ENCODE data around the gene ARHGAP27. TPM values are rescaled to one million over a fixed set of nuclear protein-coding genes. Genes with fewer than 3 reads are reported as not detected.

Gene ARHGAP27
- total RNA-seq, 1 donor from 2014 or later = 1.0 TPM

DNA sequence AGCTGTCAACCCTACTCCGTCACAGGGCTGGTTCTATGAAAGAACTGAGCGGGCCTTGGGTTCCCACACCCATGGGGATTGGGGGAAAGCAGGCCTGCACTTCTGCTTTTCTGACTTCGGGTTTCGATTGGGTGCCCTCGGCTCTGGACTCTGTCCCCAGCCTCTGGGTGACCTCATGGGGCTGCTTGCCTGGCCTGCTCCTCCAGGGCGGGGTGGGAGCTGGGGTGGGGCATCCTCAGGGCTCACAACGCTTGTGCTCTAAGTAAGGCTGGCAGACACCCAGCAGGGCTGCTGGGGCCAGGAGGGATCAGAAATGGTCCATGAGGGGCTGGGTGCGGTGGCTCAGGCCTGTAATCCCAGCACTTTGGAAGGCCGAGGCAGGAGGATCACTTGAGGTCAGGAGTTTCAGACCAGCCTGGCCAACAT, 19.2 kb downstream of the ARHGAP27 start:
- Histone ChIP-seq H3K4me1 (peaks cover 6% of the 10 kb centered on the region), H3K36me3 (no peaks in the 10 kb centered on the region), H3K27me3 (no peaks in the 10 kb centered on the region), H3K4me3 (no peak overlapping the region), H3K4me2 (no peak overlapping the region), H3F3A (ENCODE audit: low read depth) (no peaks in the 10 kb centered on the region), H2AFZ (replicated peaks) (no peak overlapping the region), H3K9ac (no peak overlapping the region), H4K20me1 (ENCODE audit: low read depth) (no peaks in the 10 kb centered on the region), H3K79me2 (ENCODE audit: low read depth) (no peaks in the 10 kb centered on the region), H3K9me3 (ENCODE audit: low read depth) (no peaks in the 10 kb centered on the region), H3K27ac (no peak overlapping the region)
- H3K9me3 Mint-ChIP-seq = no peaks in the 10 kb centered on the region
- TF ChIP-seq, protein P1, sequence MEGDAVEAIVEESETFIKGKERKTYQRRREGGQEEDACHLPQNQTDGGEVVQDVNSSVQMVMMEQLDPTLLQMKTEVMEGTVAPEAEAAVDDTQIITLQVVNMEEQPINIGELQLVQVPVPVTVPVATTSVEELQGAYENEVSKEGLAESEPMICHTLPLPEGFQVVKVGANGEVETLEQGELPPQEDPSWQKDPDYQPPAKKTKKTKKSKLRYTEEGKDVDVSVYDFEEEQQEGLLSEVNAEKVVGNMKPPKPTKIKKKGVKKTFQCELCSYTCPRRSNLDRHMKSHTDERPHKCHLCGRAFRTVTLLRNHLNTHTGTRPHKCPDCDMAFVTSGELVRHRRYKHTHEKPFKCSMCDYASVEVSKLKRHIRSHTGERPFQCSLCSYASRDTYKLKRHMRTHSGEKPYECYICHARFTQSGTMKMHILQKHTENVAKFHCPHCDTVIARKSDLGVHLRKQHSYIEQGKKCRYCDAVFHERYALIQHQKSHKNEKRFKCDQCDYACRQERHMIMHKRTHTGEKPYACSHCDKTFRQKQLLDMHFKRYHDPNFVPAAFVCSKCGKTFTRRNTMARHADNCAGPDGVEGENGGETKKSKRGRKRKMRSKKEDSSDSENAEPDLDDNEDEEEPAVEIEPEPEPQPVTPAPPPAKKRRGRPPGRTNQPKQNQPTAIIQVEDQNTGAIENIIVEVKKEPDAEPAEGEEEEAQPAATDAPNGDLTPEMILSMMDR (IDR thresholded peaks at IDR 0.05) = no peak
- TF ChIP-seq EZH2 (IDR thresholded peaks at IDR 0.05) = no peak
- H3K36me3 Mint-ChIP-seq = no peaks in the 10 kb centered on the region
- no peak for DNase-seq (ENCODE audit: low spot score)
- no peak overlapping the region for H3K4me3 Mint-ChIP-seq
- no peak overlapping the region for H3K27ac Mint-ChIP-seq
- H3K27me3 Mint-ChIP-seq (ENCODE audit: insufficient read depth, low read depth) = peaks cover 7% of the 10 kb centered on the region
- H3K4me1 Mint-ChIP-seq = peaks cover 19% of the 10 kb centered on the region

- Mint-ChIP-seq H3K36me3 (no peaks in the 10 kb centered on the region), H3K4me1 (peaks cover 23% of the 10 kb centered on the region), H3K4me3 (no peak overlapping the region), H3K27me3 (ENCODE audit: insufficient read depth, low read depth) (peaks cover 7% of the 10 kb centered on the region), H3K9me3 (no peaks in the 10 kb centered on the region), H3K27ac (peak overlapping the region; percentile 90)
- H3K36me3 ChIP-seq = no peaks in the 10 kb centered on the region
- H3K4me3 ChIP-seq = no peak overlapping the region
- no peaks in the 10 kb centered on the region for H3F3A ChIP-seq (ENCODE audit: low read depth)
- H2AFZ ChIP-seq (replicated peaks) = no peak overlapping the region
- H4K20me1 ChIP-seq (ENCODE audit: low read depth) = no peaks in the 10 kb centered on the region
- H3K9me3 ChIP-seq (ENCODE audit: low read depth) = no peaks in the 10 kb centered on the region
- no peaks in the 10 kb centered on the region for H3K27me3 ChIP-seq
- H3K27ac ChIP-seq = no peak overlapping the region
- H3K4me2 ChIP-seq = no peak overlapping the region
- H3K4me1 ChIP-seq = peaks cover 7% of the 10 kb centered on the region
- no peak for TF ChIP-seq EZH2 (IDR thresholded peaks at IDR 0.05)
- TF ChIP-seq EZH2phosphoT487 (IDR thresholded peaks at IDR 0.05) = no peak
- TF ChIP-seq, protein P1 (IDR thresholded peaks at IDR 0.05) = no peak
- H3K79me2 ChIP-seq (ENCODE audit: low read depth) = no peaks in the 10 kb centered on the region
- no peak for DNase-seq (ENCODE audit: low spot score)
- no peak overlapping the region for H3K9ac ChIP-seq
Measured at GRCh38 chr17:45411348-45412105, 21.1 kb downstream of the ARHGAP27 start.

GRCh38 chr17:45410144-45411091, 22.3 kb downstream of the ARHGAP27 start:
- Histone ChIP-seq H2AFZ (replicated peaks) (no peak overlapping the region), H3K79me2 (ENCODE audit: low read depth) (no peaks in the 10 kb centered on the region), H3K4me3 (no peak overlapping the region), H3K27me3 (no peaks in the 10 kb centered on the region), H3K4me1 (peaks cover 17% of the 10 kb centered on the region), H3K36me3 (no peaks in the 10 kb centered on the region), H3K9me3 (ENCODE audit: low read depth) (no peaks in the 10 kb centered on the region), H3K4me2 (no peak overlapping the region), H3F3A (ENCODE audit: low read depth) (no peaks in the 10 kb centered on the region), H3K27ac (no peak overlapping the region), H4K20me1 (ENCODE audit: low read depth) (no peaks in the 10 kb centered on the region), H3K9ac (no peak overlapping the region)
- no peak for DNase-seq (ENCODE audit: low spot score)
- no peak for TF ChIP-seq EZH2phosphoT487 (IDR thresholded peaks at IDR 0.05)
- no peak for TF ChIP-seq EZH2 (IDR thresholded peaks at IDR 0.05)
- TF ChIP-seq, protein P1 (IDR thresholded peaks at IDR 0.05) = no peak
- Mint-ChIP-seq H3K9me3 (no peaks in the 10 kb centered on the region), H3K4me3 (no peak overlapping the region), H3K27me3 (ENCODE audit: insufficient read depth, low read depth) (peaks cover 7% of the 10 kb centered on the region), H3K27ac (no peak overlapping the region), H3K4me1 (peaks cover 28% of the 10 kb centered on the region), H3K36me3 (no peaks in the 10 kb centered on the region)
